SK-N-MC (cell line): ENCODE data around the gene GJA10.

Experiments used
- DNase-seq: peaks from one replicate; pipeline ENCODE4 v3.0.0-alpha.2; 2011; ENCODE audit warnings: low read depth, low spot score
- H3K27ac ChIP-seq: fragments of 200-600 bp; sonication (generic); 2 replicates; pipeline ENCODE4 v1.5.1; 2016; ENCODE audit warnings: mixed run types
- H3K36me3 ChIP-seq: fragments of 200-600 bp; sonication (generic); 2 replicates; pipeline ENCODE4 v1.6.1; 2017; ENCODE audit warnings: antibody characterized with exemption, low read length, mixed read lengths; ENCODE audit not compliant: insufficient read depth
- H3K4me3 ChIP-seq: fragments of 200-600 bp; sonication (generic); 2 replicates; pipeline ENCODE4 v1.5.1; 2016
- H3K9ac ChIP-seq: fragments of 200-600 bp; sonication (generic); 2 replicates; pipeline ENCODE4 v1.8.0; 2017; ENCODE audit warnings: mixed run types, mixed read lengths; ENCODE audit not compliant: insufficient read length
- H3K9me3 ChIP-seq: fragments of 200-600 bp; sonication (generic); 2 replicates; pipeline ENCODE4 v1.6.1; 2017; ENCODE audit warnings: low read depth, mild to moderate bottlenecking, antibody characterized with exemption, low read length, moderate library complexity, mixed read lengths
- EZH2 ChIP-seq: fragments of 200-600 bp; sonication (generic); IDR thresholded peaks from one replicate; pipeline ENCODE4 v1.6.1; 2017; ENCODE audit warnings: antibody characterized with exemption
- FOXP2 ChIP-seq: optimal IDR thresholded peaks from 2 replicates; pipeline ENCODE3; 2011; ENCODE audit warnings: mild to moderate bottlenecking, moderate library complexity; ENCODE audit not compliant: insufficient read depth; ENCODE audit errors: extremely low read length, control extremely low read depth
- POLR2AphosphoS5 ChIP-seq: IDR thresholded peaks from 2 replicates; pipeline ENCODE4 v1.6.1; 2012; ENCODE audit warnings: mild to moderate bottlenecking, low read depth, low read length, borderline replicate concordance

The GJA10 gene

GRCh38 chr6:89939144-89939543 lies 44.9 kb downstream of the GJA10 start:
- H3K36me3 ChIP-seq = no peaks in the 10 kb centered on the region
- H3K9ac ChIP-seq = no peak overlapping the region

GRCh38 chr6:89940225-89941027 lies 46.2 kb downstream of the GJA10 start:
- Histone ChIP-seq H3K9me3 (no peaks in the 10 kb centered on the region; the same call in 1 of the 2 replicates), H3K9ac (no peak overlapping the region), H3K36me3 (no peaks in the 10 kb centered on the region), H3K27ac (no peak overlapping the region), H3K4me3 (no peak overlapping the region)
- DNase-seq = peak; percentile 57
- no peak for TF ChIP-seq EZH2

More at GRCh38 chr6:89939144-89939543, 44.9 kb downstream of the GJA10 start:
- TF ChIP-seq POLR2AphosphoS5 (no peak), EZH2 (no peak), FOXP2 (no peak)
- Histone ChIP-seq H3K9me3 (no peaks in the 10 kb centered on the region), H3K27ac (no peak overlapping the region), H3K4me3 (no peak overlapping the region)
- no peak for DNase-seq

GRCh38 chr6:89941031-89941762 lies 46.9 kb downstream of the GJA10 start:
- Histone ChIP-seq H3K9me3 (no peaks in the 10 kb centered on the region; the same call in 1 of the 2 replicates), H3K4me3 (no peak overlapping the region), H3K9ac (no peak overlapping the region), H3K27ac (no peak overlapping the region), H3K36me3 (no peaks in the 10 kb centered on the region)
- TF ChIP-seq EZH2 (no peak), FOXP2 (no peak), POLR2AphosphoS5 (no peak)
- DNase-seq = no peak

GRCh38 chr6:89941763-89942497 lies 47.7 kb downstream of the GJA10 start:
- H3K9me3 ChIP-seq = no peaks in the 10 kb centered on the region; the same call in 1 of the 2 replicates
- H3K4me3 ChIP-seq = no peak overlapping the region
- H3K36me3 ChIP-seq = no peaks in the 10 kb centered on the region

GRCh38 chr6:89942601-89943000 lies 48.3 kb downstream of the GJA10 start:
- no peak for TF ChIP-seq FOXP2
- TF ChIP-seq EZH2 = no peak
- TF ChIP-seq POLR2AphosphoS5 = no peak

More at GRCh38 chr6:89941763-89942497, 47.7 kb downstream of the GJA10 start:
- Histone ChIP-seq H3K27ac (no peak overlapping the region), H3K9ac (no peak overlapping the region)
- DNase-seq = no peak
- TF ChIP-seq POLR2AphosphoS5 = no peak

GRCh38 chr6:89944181-89944755 lies 50.0 kb downstream of the GJA10 start:
- H3K9me3 ChIP-seq = no peaks in the 10 kb centered on the region; the same call in 1 of the 2 replicates
- H3K27ac ChIP-seq = no peak overlapping the region
- no peak overlapping the region for H3K9ac ChIP-seq
- no peak for DNase-seq
- TF ChIP-seq POLR2AphosphoS5 = no peak
- TF ChIP-seq FOXP2 = no peak
- no peak for TF ChIP-seq EZH2
- no peak overlapping the region for H3K4me3 ChIP-seq
- no peaks in the 10 kb centered on the region for H3K36me3 ChIP-seq

More at GRCh38 chr6:89942601-89943000, 48.3 kb downstream of the GJA10 start:
- H3K4me3 ChIP-seq = no peak overlapping the region
- no peak for DNase-seq
- no peaks in the 10 kb centered on the region for H3K36me3 ChIP-seq
- no peak overlapping the region for H3K9ac ChIP-seq
- no peak overlapping the region for H3K27ac ChIP-seq
- no peaks in the 10 kb centered on the region; the same call in 1 of the 2 replicates for H3K9me3 ChIP-seq

- TF ChIP-seq POLR2AphosphoS5 (no peak), FOXP2 (no peak), EZH2 (no peak)
- no peak for DNase-seq
- Histone ChIP-seq H3K36me3 (no peaks in the 10 kb centered on the region), H3K9me3 (no peaks in the 10 kb centered on the region; the same call in 1 of the 2 replicates), H3K27ac (no peak overlapping the region), H3K9ac (no peak overlapping the region), H3K4me3 (no peak overlapping the region)
These were observed 50.6 kb downstream of the GJA10 start for GRCh38 chr6:89944826-89945407.
